ENCODE measurements around the gene PHRF1.

The PHRF1 gene

GRCh38 chr11:616320-617198, 40.3 kb downstream of the PHRF1 start:
- DNase-seq, result no peak

GRCh38 chr11:617199-617911, 41.1 kb downstream of the PHRF1 start:
- no peak for DNase-seq

- no peak for DNase-seq
Measured at GRCh38 chr11:617912-618682, 41.8 kb downstream of the PHRF1 start.

- no peak for DNase-seq
Measured at GRCh38 chr11:618856-619627, 42.8 kb downstream of the PHRF1 start.

GRCh38 chr11:619628-620050, 43.4 kb downstream of the PHRF1 start:
- DNase-seq, result no peak

GRCh38 chr11:620201-620600, 43.9 kb downstream of the PHRF1 start:
- no peak for DNase-seq

GRCh38 chr11:620935-621814, 44.9 kb downstream of the PHRF1 start:
- peak; percentile 46 for DNase-seq

GRCh38 chr11:621838-622237, 45.6 kb downstream of the PHRF1 start:
- no peak for DNase-seq

GRCh38 chr11:623349-623869, 47.1 kb downstream of the PHRF1 start:
- DNase-seq, result no peak

GRCh38 chr11:623999-624704, 47.9 kb downstream of the PHRF1 start:
- DNase-seq, result peak; percentile 39

GRCh38 chr11:624705-625635, 48.7 kb downstream of the PHRF1 start, which contains the start of gene CDHR5:
TSS of gene CDHR5 (minus strand) at chr11:624955. CDS start at chr11:624902, 53 bp downstream.
- DNase-seq, result no peak

GRCh38 chr11:625636-626268, 49.5 kb downstream of the PHRF1 start:
- DNase-seq, result no peak

- no peak for DNase-seq
Measured at GRCh38 chr11:626475-627307, 50.4 kb downstream of the PHRF1 start, which contains the start of gene SCT. TSS of gene SCT (minus strand) at chr11:627181. CDS start at chr11:627143, 38 bp downstream.

- DNase-seq, result no peak
Measured at GRCh38 chr11:627308-627576, 51.0 kb downstream of the PHRF1 start.

GRCh38 chr11:628056-628455, 51.8 kb downstream of the PHRF1 start:
- no peak for DNase-seq

- no peak for DNase-seq
Measured at GRCh38 chr11:629237-629583, 52.9 kb downstream of the PHRF1 start.

GRCh38 chr11:630871-631270, 54.6 kb downstream of the PHRF1 start:
- no peak for DNase-seq

GRCh38 chr11:635945-636510, 59.8 kb downstream of the PHRF1 start:
- DNase-seq, result no peak
